GM23338 (cell line): ENCODE measurements around the gene ADIPOR2. TPM values are rescaled to one million over a fixed set of nuclear protein-coding genes. Genes with fewer than 3 reads are reported as not detected.
A peak's percentile ranks its signal among the peaks of the same experiment; 100 is the strongest.

ENCODE experiments used
- ATAC-seq: fragments of 200-7000 bp; cut with Tn5 transposase; 3 replicates; pipeline ENCODE4 v1.9.1; 2020
- DNase-seq: peaks from one replicate; pipeline ENCODE4 v3.0.0-alpha.2; 2015; ENCODE audit warnings: low spot score
- H2AFZ ChIP-seq: fragments of 200-600 bp; sonication (generic); 2 replicates; pipeline ENCODE4 v1.8.0; 2016; ENCODE audit warnings: antibody characterized with exemption, mild to moderate bottlenecking, moderate library complexity
- H3F3A ChIP-seq: fragments of 200-600 bp; sonication (generic); replicated peaks from 2 replicates; pipeline ENCODE4 v1.8.0; 2017; ENCODE audit warnings: antibody characterized with exemption, mixed run types, low read depth
- H3K27ac ChIP-seq: fragments of 200-600 bp; sonication (generic); 2 replicates; pipeline ENCODE4 v1.6.1; 2016; ENCODE audit warnings: low read depth
- H3K27me3 ChIP-seq: fragments of 200-600 bp; sonication (generic); 2 replicates; pipeline ENCODE4 v1.8.0; 2016; ENCODE audit warnings: mild to moderate bottlenecking, mixed run types, moderate library complexity; ENCODE audit not compliant: insufficient read depth
- H3K36me3 ChIP-seq: fragments of 200-600 bp; sonication (generic); 2 replicates; pipeline ENCODE4 v1.8.0; 2016; ENCODE audit warnings: mild to moderate bottlenecking; ENCODE audit not compliant: insufficient read depth
- H3K4me1 ChIP-seq: fragments of 200-600 bp; sonication (generic); 2 replicates; pipeline ENCODE4 v1.8.0; 2016; ENCODE audit warnings: mild to moderate bottlenecking, moderate library complexity; ENCODE audit not compliant: insufficient read depth
- H3K4me2 ChIP-seq: fragments of 200-600 bp; sonication (generic); 2 replicates; pipeline ENCODE4 v1.7.1; 2017; ENCODE audit warnings: mixed run types
- H3K4me3 ChIP-seq: fragments of 200-600 bp; sonication (generic); 2 replicates; pipeline ENCODE4 v1.6.1; 2016; ENCODE audit warnings: mixed run types
- H3K79me2 ChIP-seq: fragments of 200-600 bp; sonication (generic); replicated peaks from 2 replicates; pipeline ENCODE4 v1.8.0; 2017; ENCODE audit warnings: mild to moderate bottlenecking; ENCODE audit not compliant: insufficient read depth
- H3K9me2 ChIP-seq: fragments of 200-600 bp; sonication (generic); 2 replicates; pipeline ENCODE4 v1.8.0; 2017; ENCODE audit not compliant: insufficient read depth
- H4K20me1 ChIP-seq: fragments of 200-600 bp; sonication (generic); replicated peaks from 2 replicates; pipeline ENCODE4 v1.8.0; 2017; ENCODE audit warnings: mild to moderate bottlenecking; ENCODE audit not compliant: insufficient read depth
- H3K27ac Mint-ChIP-seq: 2 replicates; pipeline ENCODE4 v1.8.0; 2020; ENCODE audit warnings: inconsistent platforms, mild to moderate bottlenecking, moderate library complexity, mixed read lengths
- H3K27me3 Mint-ChIP-seq: 3 replicates; pipeline ENCODE4 v1.8.0; 2022; ENCODE audit warnings: low read depth, mild to moderate bottlenecking, moderate library complexity, mixed read lengths, inconsistent platforms; ENCODE audit not compliant: insufficient read depth, poor library complexity
- H3K36me3 Mint-ChIP-seq: 3 replicates; pipeline ENCODE4 v1.8.0; 2021; ENCODE audit warnings: low read depth, mild to moderate bottlenecking, inconsistent platforms, moderate library complexity, mixed read lengths
- H3K4me1 Mint-ChIP-seq: 3 replicates; pipeline ENCODE4 v1.8.0; 2020; ENCODE audit warnings: mild to moderate bottlenecking, inconsistent platforms, mixed read lengths
- H3K4me3 Mint-ChIP-seq: 3 replicates; pipeline ENCODE4 v1.8.0; 2021; ENCODE audit warnings: moderate library complexity, mild to moderate bottlenecking, inconsistent platforms, mixed read lengths
- H3K9me3 Mint-ChIP-seq: 3 replicates; pipeline ENCODE4 v1.8.0; 2020; ENCODE audit warnings: moderate library complexity, mild to moderate bottlenecking, inconsistent platforms, mixed read lengths
- EZH2 ChIP-seq: fragments of 200-600 bp; sonication (generic); IDR thresholded peaks from one replicate; pipeline ENCODE4 v1.8.0; 2017; ENCODE audit warnings: antibody characterized with exemption, mild to moderate bottlenecking, low read depth; ENCODE audit not compliant: unreplicated experiment
- EZH2phosphoT487 ChIP-seq: fragments of 200-600 bp; sonication (generic); IDR thresholded peaks from one replicate; pipeline ENCODE4 v1.8.1; 2018; ENCODE audit warnings: antibody characterized with exemption; ENCODE audit not compliant: unreplicated experiment
- JUNB ChIP-seq: IDR thresholded peaks from one replicate; pipeline ENCODE4 v1.6.1; 2016; ENCODE audit warnings: antibody characterized with exemption; ENCODE audit not compliant: unreplicated experiment
- NANOG ChIP-seq: IDR thresholded peaks from 2 replicates; pipeline ENCODE4 v1.6.1; 2016; ENCODE audit warnings: antibody characterized with exemption, borderline replicate concordance
- ZNF114 ChIP-seq: fragments of 250-450 bp; sonication (Bioruptor Pico); IDR thresholded peaks from 2 replicates; pipeline ENCODE4 v1.5.0; 2020; ENCODE audit warnings: mild to moderate bottlenecking, moderate library complexity
- polyA plus RNA-seq: library from polyadenylated mRNA; unstranded; fragments of >200 nt; fragmentation: Nextera tagmentation; extraction: Ambion mirVana; gene quantifications from 2 replicates; pipeline ENCODE4 v1.2.1, GENCODE V29; 2016
- total RNA-seq: library from RNA; depleted of rRNA; stranded (reverse); fragments of >200 nt; shearing (Covaris generic); gene quantifications from 2 replicates; pipeline ENCODE4 v1.2.3, GENCODE V29; 2014
- TF ChIP-seq, protein P1 (sequence below): fragments of 250-450 bp; sonication (Bioruptor Pico); IDR thresholded peaks from 2 replicates; pipeline ENCODE4 v1.5.0; 2020; ENCODE audit warnings: mild to moderate bottlenecking, moderate library complexity
- TF ChIP-seq, protein P2 (sequence below): IDR thresholded peaks from 2 replicates; pipeline ENCODE4 v1.6.1; 2016; ENCODE audit warnings: antibody characterized with exemption

Gene ADIPOR2
- total and polyA plus RNA-seq, 2 experiments from 2014 or later: 11.7 to 36.2 TPM

- Histone ChIP-seq H2AFZ (peak overlapping the region; percentile 91; the same call in 1 of the 2 replicates), H3K4me1 (no peaks in the 10 kb centered on the region), H3K4me2 (peak overlapping the region; percentile 79; the same call in 1 of the 2 replicates), H4K20me1 (no peaks in the 10 kb centered on the region), H3F3A (no peaks in the 10 kb centered on the region), H3K27me3 (peaks cover 20% of the 10 kb centered on the region), H3K27ac (no peak overlapping the region), H3K4me3 (peak overlapping the region; percentile 51), H3K9me2 (no peaks in the 10 kb centered on the region), H3K36me3 (no peaks in the 10 kb centered on the region), H3K79me2 (no peaks in the 10 kb centered on the region)
- TF ChIP-seq, protein P1, sequence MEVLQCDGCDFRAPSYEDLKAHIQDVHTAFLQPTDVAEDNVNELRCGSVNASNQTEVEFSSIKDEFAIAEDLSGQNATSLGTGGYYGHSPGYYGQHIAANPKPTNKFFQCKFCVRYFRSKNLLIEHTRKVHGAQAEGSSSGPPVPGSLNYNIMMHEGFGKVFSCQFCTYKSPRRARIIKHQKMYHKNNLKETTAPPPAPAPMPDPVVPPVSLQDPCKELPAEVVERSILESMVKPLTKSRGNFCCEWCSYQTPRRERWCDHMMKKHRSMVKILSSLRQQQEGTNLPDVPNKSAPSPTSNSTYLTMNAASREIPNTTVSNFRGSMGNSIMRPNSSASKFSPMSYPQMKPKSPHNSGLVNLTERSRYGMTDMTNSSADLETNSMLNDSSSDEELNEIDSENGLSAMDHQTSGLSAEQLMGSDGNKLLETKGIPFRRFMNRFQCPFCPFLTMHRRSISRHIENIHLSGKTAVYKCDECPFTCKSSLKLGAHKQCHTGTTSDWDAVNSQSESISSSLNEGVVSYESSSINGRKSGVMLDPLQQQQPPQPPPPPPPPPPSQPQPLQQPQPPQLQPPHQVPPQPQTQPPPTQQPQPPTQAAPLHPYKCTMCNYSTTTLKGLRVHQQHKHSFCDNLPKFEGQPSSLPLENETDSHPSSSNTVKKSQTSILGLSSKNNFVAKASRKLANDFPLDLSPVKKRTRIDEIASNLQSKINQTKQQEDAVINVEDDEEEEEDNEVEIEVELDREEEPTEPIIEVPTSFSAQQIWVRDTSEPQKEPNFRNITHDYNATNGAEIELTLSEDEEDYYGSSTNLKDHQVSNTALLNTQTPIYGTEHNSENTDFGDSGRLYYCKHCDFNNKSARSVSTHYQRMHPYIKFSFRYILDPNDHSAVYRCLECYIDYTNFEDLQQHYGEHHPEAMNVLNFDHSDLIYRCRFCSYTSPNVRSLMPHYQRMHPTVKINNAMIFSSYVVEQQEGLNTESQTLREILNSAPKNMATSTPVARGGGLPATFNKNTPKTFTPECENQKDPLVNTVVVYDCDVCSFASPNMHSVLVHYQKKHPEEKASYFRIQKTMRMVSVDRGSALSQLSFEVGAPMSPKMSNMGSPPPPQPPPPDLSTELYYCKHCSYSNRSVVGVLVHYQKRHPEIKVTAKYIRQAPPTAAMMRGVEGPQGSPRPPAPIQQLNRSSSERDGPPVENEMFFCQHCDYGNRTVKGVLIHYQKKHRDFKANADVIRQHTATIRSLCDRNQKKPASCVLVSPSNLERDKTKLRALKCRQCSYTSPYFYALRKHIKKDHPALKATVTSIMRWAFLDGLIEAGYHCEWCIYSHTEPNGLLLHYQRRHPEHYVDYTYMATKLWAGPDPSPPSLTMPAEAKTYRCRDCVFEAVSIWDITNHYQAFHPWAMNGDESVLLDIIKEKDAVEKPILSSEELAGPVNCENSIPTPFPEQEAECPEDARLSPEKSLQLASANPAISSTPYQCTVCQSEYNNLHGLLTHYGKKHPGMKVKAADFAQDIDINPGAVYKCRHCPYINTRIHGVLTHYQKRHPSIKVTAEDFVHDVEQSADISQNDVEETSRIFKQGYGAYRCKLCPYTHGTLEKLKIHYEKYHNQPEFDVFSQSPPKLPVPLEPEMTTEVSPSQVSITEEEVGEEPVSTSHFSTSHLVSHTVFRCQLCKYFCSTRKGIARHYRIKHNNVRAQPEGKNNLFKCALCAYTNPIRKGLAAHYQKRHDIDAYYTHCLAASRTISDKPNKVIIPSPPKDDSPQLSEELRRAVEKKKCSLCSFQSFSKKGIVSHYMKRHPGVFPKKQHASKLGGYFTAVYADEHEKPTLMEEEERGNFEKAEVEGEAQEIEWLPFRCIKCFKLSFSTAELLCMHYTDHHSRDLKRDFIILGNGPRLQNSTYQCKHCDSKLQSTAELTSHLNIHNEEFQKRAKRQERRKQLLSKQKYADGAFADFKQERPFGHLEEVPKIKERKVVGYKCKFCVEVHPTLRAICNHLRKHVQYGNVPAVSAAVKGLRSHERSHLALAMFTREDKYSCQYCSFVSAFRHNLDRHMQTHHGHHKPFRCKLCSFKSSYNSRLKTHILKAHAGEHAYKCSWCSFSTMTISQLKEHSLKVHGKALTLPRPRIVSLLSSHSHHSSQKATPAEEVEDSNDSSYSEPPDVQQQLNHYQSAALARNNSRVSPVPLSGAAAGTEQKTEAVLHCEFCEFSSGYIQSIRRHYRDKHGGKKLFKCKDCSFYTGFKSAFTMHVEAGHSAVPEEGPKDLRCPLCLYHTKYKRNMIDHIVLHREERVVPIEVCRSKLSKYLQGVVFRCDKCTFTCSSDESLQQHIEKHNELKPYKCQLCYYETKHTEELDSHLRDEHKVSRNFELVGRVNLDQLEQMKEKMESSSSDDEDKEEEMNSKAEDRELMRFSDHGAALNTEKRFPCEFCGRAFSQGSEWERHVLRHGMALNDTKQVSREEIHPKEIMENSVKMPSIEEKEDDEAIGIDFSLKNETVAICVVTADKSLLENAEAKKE (CRISPR knock-in tag): no peak
- TF ChIP-seq ZNF114 (CRISPR knock-in tag): no peak
- TF ChIP-seq, protein P2, sequence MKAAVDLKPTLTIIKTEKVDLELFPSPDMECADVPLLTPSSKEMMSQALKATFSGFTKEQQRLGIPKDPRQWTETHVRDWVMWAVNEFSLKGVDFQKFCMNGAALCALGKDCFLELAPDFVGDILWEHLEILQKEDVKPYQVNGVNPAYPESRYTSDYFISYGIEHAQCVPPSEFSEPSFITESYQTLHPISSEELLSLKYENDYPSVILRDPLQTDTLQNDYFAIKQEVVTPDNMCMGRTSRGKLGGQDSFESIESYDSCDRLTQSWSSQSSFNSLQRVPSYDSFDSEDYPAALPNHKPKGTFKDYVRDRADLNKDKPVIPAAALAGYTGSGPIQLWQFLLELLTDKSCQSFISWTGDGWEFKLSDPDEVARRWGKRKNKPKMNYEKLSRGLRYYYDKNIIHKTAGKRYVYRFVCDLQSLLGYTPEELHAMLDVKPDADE: no peak
- TF ChIP-seq EZH2phosphoT487: no peak
- TF ChIP-seq NANOG: no peak
- no peak for TF ChIP-seq JUNB
- no peak for TF ChIP-seq EZH2
- ATAC-seq: no peak; the same call in 2 of the 3 replicates
- H3K4me1 Mint-ChIP-seq: peaks cover 18% of the 10 kb centered on the region
- peak overlapping the region; percentile 72 for H3K4me3 Mint-ChIP-seq
- no peaks in the 10 kb centered on the region; the same call in 1 of the 3 replicates for H3K9me3 Mint-ChIP-seq
- DNase-seq: no peak
- no peak overlapping the region for H3K27ac Mint-ChIP-seq
- peaks cover 38% of the 10 kb centered on the region for H3K27me3 Mint-ChIP-seq
- H3K36me3 Mint-ChIP-seq: no peaks in the 10 kb centered on the region
Measured at GRCh38 chr12:1819571-1819970, 128.7 kb downstream of the ADIPOR2 start.
